VCaP (cell line): ENCODE results near the gene LAMA4.

ENCODE experiments used
- H3K27ac ChIP-seq: fragments of 450-650 bp; 2 replicates; pipeline ENCODE4 v1.5.1; 2017
- CTCF ChIP-seq: fragments of 450-650 bp; conservative IDR thresholded peaks from 2 replicates; pipeline ENCODE4 v1.5.1; 2017; ENCODE audit warnings: mild to moderate bottlenecking, moderate library complexity

LAMA4 gene

GRCh38 chr6:112191509-112192020 lies 62.8 kb downstream of the LAMA4 start:
- H3K27ac ChIP-seq = no peak overlapping the region
- no peak for TF ChIP-seq CTCF

GRCh38 chr6:112190164-112190563 lies 64.2 kb downstream of the LAMA4 start:
- H3K27ac ChIP-seq = no peak overlapping the region
- TF ChIP-seq CTCF = no peak

- H3K27ac ChIP-seq = no peak overlapping the region
- TF ChIP-seq CTCF = no peak
Measured at GRCh38 chr6:112189494-112189893, 64.9 kb downstream of the LAMA4 start.

GRCh38 chr6:112188906-112189305 lies 65.5 kb downstream of the LAMA4 start:
- TF ChIP-seq CTCF = no peak
- H3K27ac ChIP-seq = no peak overlapping the region

- no peak overlapping the region for H3K27ac ChIP-seq
- TF ChIP-seq CTCF = no peak
Measured at GRCh38 chr6:112187736-112188135, 66.6 kb downstream of the LAMA4 start.

- TF ChIP-seq CTCF = no peak
- H3K27ac ChIP-seq = no peak overlapping the region
Measured at GRCh38 chr6:112184951-112185350, 69.4 kb downstream of the LAMA4 start.

GRCh38 chr6:112183271-112183671 lies 71.1 kb downstream of the LAMA4 start:
- no peak overlapping the region for H3K27ac ChIP-seq
- no peak for TF ChIP-seq CTCF
